ENCODE measurements around the gene ABHD8.
A peak's percentile ranks its signal among the peaks of the same experiment; 100 is the strongest.

The ABHD8 gene

DNA sequence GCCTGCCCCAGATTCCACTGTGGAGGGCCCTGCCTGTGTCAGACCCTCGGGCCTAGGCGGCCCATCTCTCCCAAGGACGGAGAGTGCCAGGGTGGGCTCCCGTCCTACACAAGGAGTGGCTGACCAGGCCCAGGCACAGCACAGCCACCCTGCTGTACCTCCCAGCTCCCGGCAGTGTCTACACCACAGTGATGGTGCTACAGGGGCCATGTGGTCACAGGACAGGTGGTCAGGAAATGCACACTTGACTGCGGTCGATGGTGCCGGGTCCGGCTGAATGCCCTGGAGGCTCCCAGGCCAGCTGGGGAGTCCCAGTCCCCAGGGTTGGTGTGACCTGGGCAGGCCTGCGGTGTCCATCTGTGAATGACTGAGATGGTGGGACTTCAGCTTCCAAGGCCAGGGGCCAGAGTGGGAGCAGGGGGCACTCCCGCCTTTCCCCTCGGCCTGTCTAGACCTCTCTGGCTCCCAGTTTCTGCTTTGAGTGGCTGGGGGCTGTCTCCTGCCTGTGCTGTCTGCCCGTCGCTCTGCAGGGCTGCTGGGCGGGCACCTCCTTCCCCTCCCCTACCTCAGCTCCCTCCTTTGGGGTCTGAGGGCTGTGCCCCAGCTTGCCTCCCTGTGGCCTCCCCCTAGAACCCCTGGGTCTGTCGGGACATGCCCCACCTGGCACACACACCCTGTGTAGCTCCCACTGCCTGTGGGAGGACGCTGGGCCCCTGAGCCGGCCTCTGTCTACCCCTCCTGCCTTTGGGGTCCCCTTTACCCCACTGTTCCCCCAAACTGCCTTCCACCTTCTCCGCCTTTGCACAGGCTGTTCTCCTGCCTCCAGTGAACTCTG is 18.6 kb upstream of the ABHD8 start:
- TF ChIP-seq, protein P1, sequence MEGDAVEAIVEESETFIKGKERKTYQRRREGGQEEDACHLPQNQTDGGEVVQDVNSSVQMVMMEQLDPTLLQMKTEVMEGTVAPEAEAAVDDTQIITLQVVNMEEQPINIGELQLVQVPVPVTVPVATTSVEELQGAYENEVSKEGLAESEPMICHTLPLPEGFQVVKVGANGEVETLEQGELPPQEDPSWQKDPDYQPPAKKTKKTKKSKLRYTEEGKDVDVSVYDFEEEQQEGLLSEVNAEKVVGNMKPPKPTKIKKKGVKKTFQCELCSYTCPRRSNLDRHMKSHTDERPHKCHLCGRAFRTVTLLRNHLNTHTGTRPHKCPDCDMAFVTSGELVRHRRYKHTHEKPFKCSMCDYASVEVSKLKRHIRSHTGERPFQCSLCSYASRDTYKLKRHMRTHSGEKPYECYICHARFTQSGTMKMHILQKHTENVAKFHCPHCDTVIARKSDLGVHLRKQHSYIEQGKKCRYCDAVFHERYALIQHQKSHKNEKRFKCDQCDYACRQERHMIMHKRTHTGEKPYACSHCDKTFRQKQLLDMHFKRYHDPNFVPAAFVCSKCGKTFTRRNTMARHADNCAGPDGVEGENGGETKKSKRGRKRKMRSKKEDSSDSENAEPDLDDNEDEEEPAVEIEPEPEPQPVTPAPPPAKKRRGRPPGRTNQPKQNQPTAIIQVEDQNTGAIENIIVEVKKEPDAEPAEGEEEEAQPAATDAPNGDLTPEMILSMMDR (IDR thresholded peaks at IDR 0.05; ENCODE audit: low read depth, low read length) = no peak
- DNase-seq (ENCODE audit: low read depth in 2 of 2) = no peak
- H3K4me3 ChIP-seq (replicated peaks in 1 of 2; ENCODE audit: low read depth in 2 of 2, low read length in 2 of 2) = no peak overlapping the region

- no peak for DNase-seq (ENCODE audit: low read depth in 2 of 2)
- H3K4me3 ChIP-seq (replicated peaks in 1 of 2; ENCODE audit: low read depth in 2 of 2, low read length in 2 of 2) = no peak overlapping the region
- TF ChIP-seq, protein P1 (IDR thresholded peaks at IDR 0.05; ENCODE audit: low read depth, low read length) = no peak
Measured at GRCh38 chr19:17320435-17320834, 17.2 kb upstream of the ABHD8 start.

DNA sequence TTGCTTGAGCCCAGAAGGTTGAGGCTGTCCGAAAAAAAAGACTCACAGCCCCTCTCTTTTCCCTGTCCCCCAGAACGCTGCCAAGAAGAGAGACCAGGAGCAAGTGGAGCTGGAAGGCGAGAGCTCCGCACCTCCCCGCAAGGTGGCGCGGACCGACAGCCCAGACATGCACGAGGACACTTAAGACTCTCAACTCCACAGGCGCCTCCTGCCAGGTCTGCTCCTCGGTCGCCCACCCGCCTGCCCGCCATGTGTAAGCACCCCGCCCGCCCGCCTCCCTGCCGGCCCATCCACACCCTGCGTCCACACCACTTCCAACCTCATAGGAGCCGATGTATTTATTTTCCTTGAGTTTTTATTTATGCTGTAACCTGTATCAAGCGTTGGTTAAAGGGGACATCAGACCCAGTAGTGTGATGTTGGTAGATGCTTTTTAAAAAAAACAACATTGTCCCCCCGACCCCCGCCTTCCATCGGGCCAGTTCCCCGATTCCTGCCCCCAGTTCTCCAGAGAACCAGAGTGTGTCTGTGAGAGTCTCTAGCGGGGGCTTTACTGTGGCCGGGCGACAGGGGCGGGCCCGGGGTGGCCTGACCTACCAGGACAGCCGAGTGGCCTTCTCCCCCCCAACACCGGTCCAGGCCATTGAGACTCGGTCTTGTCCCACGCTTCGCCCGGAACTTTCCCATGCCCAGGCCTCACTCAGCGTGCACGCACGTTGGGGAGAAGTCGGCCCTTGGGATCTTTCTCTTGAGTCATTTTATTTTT is 16.4 kb upstream of the ABHD8 start:
- DNase-seq (ENCODE audit: low read depth in 2 of 2) = no peak
- H3K4me3 ChIP-seq (replicated peaks in 1 of 2; ENCODE audit: low read depth in 2 of 2, low read length in 2 of 2) = no peak overlapping the region
- TF ChIP-seq, protein P1 (IDR thresholded peaks at IDR 0.05; ENCODE audit: low read depth, low read length) = no peak

DNA sequence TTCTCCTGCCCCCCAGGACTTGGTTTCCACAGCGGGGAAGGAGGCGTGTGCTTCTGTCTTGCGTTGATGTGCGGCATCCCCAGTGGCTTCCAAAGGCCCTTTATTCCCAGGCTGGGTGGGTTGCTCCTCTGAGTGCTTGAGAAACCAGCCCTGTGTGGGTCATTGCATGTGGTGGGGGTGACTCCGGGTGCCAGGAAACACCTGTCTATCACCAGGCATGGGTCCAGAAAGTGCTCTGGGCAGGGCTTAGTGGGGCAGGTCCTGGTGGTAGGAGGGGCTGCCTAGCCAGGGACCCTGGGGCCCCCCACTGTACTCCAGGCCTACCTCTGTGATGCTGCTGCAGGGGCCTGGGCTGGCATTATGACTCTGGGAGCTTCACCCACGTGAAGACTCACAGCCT is 15.7 kb upstream of the ABHD8 start:
- TF ChIP-seq, protein P1 (IDR thresholded peaks at IDR 0.05; ENCODE audit: low read depth, low read length) = no peak
- H3K4me3 ChIP-seq (replicated peaks in 1 of 2; ENCODE audit: low read depth in 2 of 2, low read length in 2 of 2) = no peak overlapping the region
- DNase-seq (ENCODE audit: low read depth in 2 of 2) = no peak

- no peak for DNase-seq (ENCODE audit: low read depth in 2 of 2)
- TF ChIP-seq, protein P1 (IDR thresholded peaks at IDR 0.05; ENCODE audit: low read depth, low read length) = no peak
- H3K4me3 ChIP-seq (replicated peaks in 1 of 2; ENCODE audit: low read depth in 2 of 2, low read length in 2 of 2) = no peak overlapping the region
Measured at GRCh38 chr19:17314007-17314593, 10.9 kb upstream of the ABHD8 start.

- H3K4me3 ChIP-seq (replicated peaks in 1 of 2; ENCODE audit: low read depth in 2 of 2, low read length in 2 of 2) = peak overlapping the region in 1 of 2 donors; percentile 8
Measured at GRCh38 chr19:17312189-17313113, 9.2 kb upstream of the ABHD8 start.

More at GRCh38 chr19:17312189-17313113, 9.2 kb upstream of the ABHD8 start:
- DNase-seq (ENCODE audit: low read depth in 2 of 2) = no peak
- TF ChIP-seq, protein P1 (IDR thresholded peaks at IDR 0.05; ENCODE audit: low read depth, low read length) = no peak
